ENCODE results near the gene ZBTB46.
"Not testable (repeated sequence)": the region's sequence is repeated elsewhere in the genome, so short reads cannot be mapped to it uniquely, and the experiment has no call there.

The ZBTB46 gene

GRCh38 chr20:63830841-63831588 lies at the start of gene ZBTB46:
Gene ZBTB46, minus strand, starts transcription at chr20:63831264. Its CDS starts 40,507 bp downstream, at chr20:63790757.
- TF ChIP-seq CTCF (IDR thresholded peaks at IDR 0.05; ENCODE audit: low read depth, low read length, missing control alignments) = no peak
- DNase-seq (ENCODE audit: low read depth) = no peak

GRCh38 chr20:63878899-63879663 lies 48.0 kb upstream of the ZBTB46 start:
- no peak for DNase-seq (ENCODE audit: low read depth)
- no peak for TF ChIP-seq CTCF (IDR thresholded peaks at IDR 0.05; ENCODE audit: low read depth, low read length, missing control alignments)
- H3K4me3 ChIP-seq (ENCODE audit: low read depth, low read length) = no peak overlapping the region

More at GRCh38 chr20:63830841-63831588, at the start of gene ZBTB46:
- H3K4me3 ChIP-seq (ENCODE audit: low read depth, low read length) = peak within 1 kb of the TSS; percentile 49

GRCh38 chr20:63877755-63878470 lies 46.8 kb upstream of the ZBTB46 start:
- H3K4me3 ChIP-seq (ENCODE audit: low read depth, low read length) = no peak overlapping the region
- TF ChIP-seq CTCF (IDR thresholded peaks at IDR 0.05; ENCODE audit: low read depth, low read length, missing control alignments) = no peak
- no peak for DNase-seq (ENCODE audit: low read depth)

GRCh38 chr20:63876489-63877036 lies 45.5 kb upstream of the ZBTB46 start:
- no peak for TF ChIP-seq CTCF (IDR thresholded peaks at IDR 0.05; ENCODE audit: low read depth, low read length, missing control alignments)
- no peak for DNase-seq (ENCODE audit: low read depth)
- H3K4me3 ChIP-seq (ENCODE audit: low read depth, low read length) = no peak overlapping the region

- not testable (repeated sequence) for DNase-seq (ENCODE audit: low read depth); H3K4me3 ChIP-seq (ENCODE audit: low read depth, low read length)
Measured at GRCh38 chr20:63874241-63874640, 43.2 kb upstream of the ZBTB46 start.

- DNase-seq (ENCODE audit: low read depth) = no peak
- TF ChIP-seq CTCF (IDR thresholded peaks at IDR 0.05; ENCODE audit: low read depth, low read length, missing control alignments) = no peak
- H3K4me3 ChIP-seq (ENCODE audit: low read depth, low read length) = no peak overlapping the region
Measured at GRCh38 chr20:63873477-63873971, 42.5 kb upstream of the ZBTB46 start.

- DNase-seq (ENCODE audit: low read depth) = no peak
- H3K4me3 ChIP-seq (ENCODE audit: low read depth, low read length) = no peak overlapping the region
- no peak for TF ChIP-seq CTCF (IDR thresholded peaks at IDR 0.05; ENCODE audit: low read depth, low read length, missing control alignments)
Measured at GRCh38 chr20:63868264-63868663, 37.2 kb upstream of the ZBTB46 start.

- not testable (repeated sequence) for H3K4me3 ChIP-seq (ENCODE audit: low read depth, low read length); DNase-seq (ENCODE audit: low read depth)
Measured at GRCh38 chr20:63867042-63867441, 36.0 kb upstream of the ZBTB46 start.

Data from GM12864 (cell line).